Neural cell (in vitro differentiated cells): ENCODE data around the gene KRT6C.

Experiments used
- CTCF ChIP-seq: fragments of 450-650 bp; IDR thresholded peaks from 2 replicates; pipeline ENCODE4 v1.5.1; 2014; ENCODE audit warnings: antibody characterized with exemption, mild to moderate bottlenecking, moderate library complexity; ENCODE audit not compliant: poor library complexity, severe bottlenecking
- SMC3 ChIP-seq: fragments of 450-650 bp; conservative IDR thresholded peaks from 2 replicates; pipeline ENCODE4 v1.6.1; 2014; ENCODE audit warnings: antibody characterized with exemption, mild to moderate bottlenecking, moderate library complexity; ENCODE audit not compliant: poor library complexity
- TAF1 ChIP-seq: IDR thresholded peaks from 2 replicates; pipeline ENCODE4 v1.6.1; 2012; ENCODE audit warnings: low read depth

- TF ChIP-seq SMC3 (no peak), TAF1 (no peak), CTCF (no peak)
Observed at GRCh38 chr12:52514471-52515318, 41.1 kb upstream of the KRT6C start.
